HG03103 (cell line): ENCODE data around the gene CCDC134.

Source experiments
- ATAC-seq: cut with Tn5 transposase; IDR thresholded peaks from one replicate; pipeline ENCODE4 v1.9.1; 2021; ENCODE audit warnings: low read depth; ENCODE audit not compliant: unreplicated experiment

CCDC134 gene

DNA sequence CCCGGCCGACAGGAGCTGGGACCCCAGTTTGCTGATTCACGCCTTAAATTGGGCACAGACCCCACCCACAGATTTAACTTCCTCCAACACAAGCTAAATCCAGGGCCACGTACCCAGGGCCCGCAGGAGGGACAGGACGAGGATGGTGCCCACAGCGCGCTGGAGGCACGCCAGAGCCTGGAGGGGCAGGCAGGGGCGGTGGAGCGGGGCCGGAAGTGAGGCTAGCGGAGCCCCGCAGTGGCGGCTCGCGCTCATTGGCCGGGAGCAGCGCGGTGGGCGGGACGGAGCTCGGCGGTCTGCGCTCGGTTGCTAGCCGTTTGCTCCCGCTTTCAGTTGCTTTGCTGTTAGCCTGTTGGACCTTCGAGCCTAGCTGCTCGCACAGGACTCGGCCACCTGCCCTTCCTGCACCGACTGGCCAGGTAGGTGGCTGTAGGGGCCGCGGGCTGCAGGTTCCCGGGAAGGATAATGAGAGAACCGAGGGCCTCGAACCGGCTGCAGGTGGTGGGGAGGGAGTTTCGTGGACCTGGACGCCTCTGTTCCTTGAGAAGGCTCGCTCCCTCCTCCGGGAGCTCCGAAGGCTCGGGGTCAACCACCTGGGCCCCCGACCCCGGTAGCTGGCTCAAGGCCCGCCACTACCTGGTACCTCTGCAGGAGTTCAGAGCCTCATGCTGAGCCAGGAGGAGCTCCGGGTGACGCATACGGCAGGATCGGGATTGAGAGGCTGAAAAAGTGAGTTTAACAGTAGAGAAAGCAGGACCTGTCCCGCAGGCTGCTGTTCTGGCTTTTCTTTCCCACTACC lies at the start of gene CCDC134:
Gene CCDC134, plus strand, starts transcription at position 332 of the 799 bp plus-strand sequence. CDS start 8,212 bp downstream, outside the sequence.
- ATAC-seq: peak; percentile 73

GRCh38 chr22:41752011-41752970 lies 48.2 kb upstream of the CCDC134 start:
- no peak for ATAC-seq

GRCh38 chr22:41753984-41754383 lies 46.5 kb upstream of the CCDC134 start:
- no peak for ATAC-seq

GRCh38 chr22:41757502-41757901 lies 43.0 kb upstream of the CCDC134 start:
- no peak for ATAC-seq

- no peak for ATAC-seq
Measured at GRCh38 chr22:41758231-41758630, 42.2 kb upstream of the CCDC134 start.

- ATAC-seq: no peak
Measured at GRCh38 chr22:41762980-41763779, 37.3 kb upstream of the CCDC134 start.

- no peak for ATAC-seq
Measured at GRCh38 chr22:41766476-41766875, 34.0 kb upstream of the CCDC134 start.

GRCh38 chr22:41768430-41768829 lies 32.0 kb upstream of the CCDC134 start:
- no peak for ATAC-seq

DNA sequence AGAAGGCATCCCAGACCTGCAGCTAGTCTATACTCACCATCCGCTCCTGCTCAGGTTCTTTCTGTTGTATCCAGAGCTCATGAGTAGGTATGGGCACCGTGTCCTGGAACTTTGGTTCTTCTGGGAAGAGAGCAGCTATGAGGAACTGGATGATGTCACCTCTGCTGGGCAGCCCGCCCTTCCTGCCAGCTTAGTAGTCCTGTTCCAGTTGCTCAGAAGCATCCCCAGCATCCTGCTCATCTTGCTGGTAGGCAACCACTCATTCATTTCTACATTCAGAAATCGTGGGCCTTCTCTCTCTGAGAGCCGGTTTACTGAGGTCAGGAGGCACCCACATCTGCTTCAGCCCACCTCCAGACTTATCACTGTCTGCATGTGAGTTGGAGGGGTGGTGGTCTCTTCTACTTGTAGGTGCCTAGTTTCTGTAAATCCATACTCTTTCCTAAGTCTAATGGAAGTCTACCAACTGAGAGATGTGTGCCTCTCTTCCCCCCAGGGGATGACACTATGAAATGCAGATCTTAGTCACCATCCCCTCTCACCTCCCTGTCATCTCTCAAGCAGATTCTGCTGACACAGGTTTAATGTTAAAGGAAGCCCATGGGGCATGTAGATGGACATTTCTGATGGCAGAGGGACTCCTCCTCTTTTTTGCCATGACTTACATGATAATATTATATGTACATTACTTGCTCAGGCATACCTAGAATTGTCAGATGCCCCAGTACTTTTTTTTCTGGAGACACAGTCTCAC lies 29.6 kb upstream of the CCDC134 start:
- ATAC-seq: no peak

GRCh38 chr22:41772198-41772597 lies 28.3 kb upstream of the CCDC134 start:
- ATAC-seq: no peak

- no peak for ATAC-seq
Measured at GRCh38 chr22:41772645-41773044, 27.8 kb upstream of the CCDC134 start.

GRCh38 chr22:41775338-41775737 lies 25.1 kb upstream of the CCDC134 start:
- ATAC-seq: no peak

DNA sequence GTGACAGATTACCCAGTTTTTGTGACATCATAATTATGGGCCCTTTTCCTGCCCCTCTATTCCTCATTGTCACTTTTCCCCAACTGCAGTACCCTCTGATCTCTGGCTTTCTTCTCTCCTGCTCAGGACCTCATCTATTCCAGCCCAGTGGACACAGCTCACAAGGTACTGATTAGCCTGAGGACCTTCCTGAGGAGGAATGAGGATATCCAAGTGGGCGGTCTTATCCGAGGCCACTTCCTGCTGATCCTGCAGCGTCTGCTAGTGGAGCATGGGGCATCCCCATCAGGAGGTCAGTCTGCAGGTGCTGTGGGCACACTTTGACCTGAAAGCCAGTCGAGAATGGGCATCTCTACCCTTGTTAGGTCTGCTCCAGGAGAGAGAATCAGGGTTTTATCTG lies 24.5 kb upstream of the CCDC134 start:
- ATAC-seq: no peak

- no peak for ATAC-seq
Measured at GRCh38 chr22:41776381-41776780, 24.1 kb upstream of the CCDC134 start.

- ATAC-seq: no peak
Measured at GRCh38 chr22:41777749-41778425, 22.6 kb upstream of the CCDC134 start.

- no peak for ATAC-seq
Measured at GRCh38 chr22:41779929-41780505, 20.5 kb upstream of the CCDC134 start.

- peak; percentile 85 for ATAC-seq
Measured at GRCh38 chr22:41780746-41781505, 19.6 kb upstream of the CCDC134 start.

- no peak for ATAC-seq
Measured at GRCh38 chr22:41781507-41781906, 19.0 kb upstream of the CCDC134 start.
